Hepatocyte (in vitro differentiated cells): Measurements from ENCODE around the gene OTOG.

Source experiments
- CTCF ChIP-seq: fragments of 200-600 bp; sonication (generic); IDR thresholded peaks from 2 replicates; pipeline ENCODE4 v1.5.1; 2016; ENCODE audit warnings: antibody characterized with exemption, mild to moderate bottlenecking; ENCODE audit not compliant: poor library complexity
- EZH2phosphoT487 ChIP-seq: fragments of 200-600 bp; sonication (generic); IDR thresholded peaks from one replicate; pipeline ENCODE4 v1.6.1; 2018; ENCODE audit warnings: antibody characterized with exemption, mild to moderate bottlenecking, low read depth, moderate library complexity; ENCODE audit not compliant: unreplicated experiment, severe bottlenecking

- no peak for TF ChIP-seq EZH2phosphoT487
- TF ChIP-seq CTCF: no peak
These were observed 38.8 kb upstream of the OTOG start for GRCh38 chr11:17508306-17508705.
